Heart left ventricle (tissue), 16 donors: Measurements from ENCODE around the gene SBNO1. TPM values are rescaled to one million over a fixed set of nuclear protein-coding genes. Genes with fewer than 3 reads are reported as not detected.
"Not testable (repeated sequence)": the region's sequence is repeated elsewhere in the genome, so short reads cannot be mapped to it uniquely, and the experiment has no call there.

Experiments used
- ATAC-seq, 4 donors: fragments of 200-7000 bp; cut with Tn5 transposase; one replicate each; pipeline ENCODE4 v1.9.1; 2020 to 2022; ENCODE audit warnings: moderate library complexity in 4 of 4, mild to moderate bottlenecking in 3 of 4, moderate number of reproducible peaks in 1 of 4
- DNase-seq, 5 donors: peaks; one replicate each; pipeline ENCODE4 v3.0.0-alpha.2; 2020
- H3K27ac ChIP-seq, 12 donors: fragments of 200-600 bp; sonication (generic) in 4 of 12; one replicate each; pipeline versions ENCODE4 v1.5.0 to v1.8.0; 2016 to 2022; ENCODE audit warnings: mild to moderate bottlenecking in 2 of 12
- H3K27me3 ChIP-seq, 9 donors: fragments of 200-600 bp; sonication (generic) in 2 of 9; one replicate each; pipeline versions ENCODE4 v1.5.1 to v1.8.0; 2016 to 2022; ENCODE audit warnings: mild to moderate bottlenecking in 3 of 9
- H3K36me3 ChIP-seq, 9 donors: fragments of 200-600 bp; sonication (generic) in 2 of 9; one replicate each; pipeline versions ENCODE4 v1.5.0 to v1.8.0; 2018 to 2022; ENCODE audit warnings: mild to moderate bottlenecking in 2 of 9
- H3K4me1 ChIP-seq, 12 donors: fragments of 200-600 bp; sonication (generic) in 4 of 12; one replicate each; pipeline versions ENCODE4 v1.5.0 to v1.8.0; 2016 to 2022; ENCODE audit warnings: mild to moderate bottlenecking in 3 of 12
- H3K4me3 ChIP-seq, 12 donors: fragments of 200-600 bp; sonication (generic) in 4 of 12; one replicate each; pipeline versions ENCODE4 v1.5.0 to v1.8.0; 2017 to 2022; ENCODE audit warnings: mild to moderate bottlenecking in 9 of 12, moderate library complexity in 4 of 12
- H3K9me3 ChIP-seq, 12 donors: fragments of 200-600 bp; sonication (generic) in 4 of 12; one replicate each; pipeline versions ENCODE4 v1.5.0 to v1.8.0; 2016 to 2022; ENCODE audit warnings: mild to moderate bottlenecking in 1 of 12
- CTCF ChIP-seq, 12 donors: fragments of 200-600 bp; sonication (generic) in 4 of 12; IDR thresholded peaks; one replicate each; pipeline versions ENCODE4 v1.5.0 to v1.8.0; 2018 to 2022; ENCODE audit warnings: antibody characterized with exemption in 12 of 12, mild to moderate bottlenecking in 5 of 12
- POLR2A ChIP-seq, 2 donors: fragments of 450-650 bp; IDR thresholded peaks; one replicate each; pipeline ENCODE4 v1.6.1; 2017; ENCODE audit warnings: antibody characterized with exemption in 2 of 2, mild to moderate bottlenecking in 2 of 2, moderate library complexity in 2 of 2
- WGBS, 4 donors: extraction: QIAGEN DNeasy Blood & Tissue Kit in 2 of 4; methylation state at CpG; one replicate each; pipeline versions ENCODE4 v1.1.5 to v1.1.7; 2013 to 2018; 5-methylcytosine and 5-hydroxymethylcytosine counted together
- intact Hi-C, 10 donors: fragments of 100-400 bp; cut with DNase I; formaldehyde crosslinking; loops; one replicate each; pipeline versions ENCODE4 v1.11.1 to v1.14.2; 2022
- long read RNA-seq, 3 donors: library from polyadenylated mRNA; unstranded; transcript quantifications; one replicate each; pipeline ENCODE4 v2.0.0, GENCODE V29; 2020 to 2021
- polyA plus RNA-seq, 2 donors: library from polyadenylated mRNA; stranded (reverse); fragments of 200-250 nt; gene quantifications; one replicate each; pipeline ENCODE4 v1.2.3, GENCODE V29; 2013
- total RNA-seq, 9 donors: library from RNA; depleted of rRNA in 2 of 9; stranded (reverse); fragments of >200 nt in 2 of 9; fragmentation: NEBNext Ultra II Directional in 3 of 9; extraction: Animal tissue kit (Norgen Biotek cat#: 25700) in 3 of 9; gene quantifications; one replicate each; pipeline versions ENCODE4 v1.1.0 to v1.2.4, GENCODE V29; 2016 to 2023
- donor health status: ischemic (EF 13 %, LVEDD 7.1; RV severe dilation, severe dysfunction).
- donor health status: healthy with polysubstance abuse.
- donor health status: DM: no; HTN: yes; CAD: no.
- donor health status: DM: no; HTN: no; CAD: no.
- donor health status: ischemic (EF 25% LVEDD 6.9; RV normal size, moderate dysfunction).
- donor health status: ischemic (EF 25% LVEDD 5.7; RV mildly dilated, moderate dysfunction).
- donor health status: healthy.
- donor health status: DM: yes; HTN: yes; CAD: no.
- donor health status: ischemic (EF 35%, LVEDD 5.7; RV mildly dilated, moderate dysfunction).
- donor health status: nonischemic (EF 11% LVEDD 7.7; RV severe dilation, severe dysfunction).
- donor health status: DM: yes; HTN: yes; CAD: no.
- donor health status: PGD.
- donor health status: ischemic (EF 29% LVEDD 5.4; RV normal size, mild dysfunction).
- donor health status: nonischemic (EF 23%, LVEDD 6.1; RV moderate dilation, normal function).

SBNO1 gene
- 10 to 100 TPM; 17.2 to 33.8 (median 27.9) TPM for total RNA-seq
- 10 to 100 TPM in 1 of 2 donors, 1 to 10 TPM in 1; 6.3 to 12.3 TPM for polyA plus RNA-seq
- long read RNA-seq, donor 1, partial matches to known transcripts = 37 of 46 reads
- long read RNA-seq, donor 1, other reads (novel, unspliced or antisense) = 9 of 46 reads
- long read RNA-seq, donor 2, full-length matches to known transcripts = 1 of 68 reads
- long read RNA-seq, donor 2, partial matches to known transcripts = 56 of 68 reads
- long read RNA-seq, donor 2, other reads (novel, unspliced or antisense) = 11 of 68 reads
- long read RNA-seq, donor 3, full-length matches to known transcripts = 1 of 57 reads
- long read RNA-seq, donor 3, partial matches to known transcripts = 44 of 57 reads
- long read RNA-seq, donor 3, other reads (novel, unspliced or antisense) = 12 of 57 reads

GRCh38 chr12:123364532-123365024 is at the start of gene SBNO1:
TSS of gene SBNO1 (minus strand) at chr12:123364847. CDS start at chr12:123350441, 14,406 bp downstream.
- intact Hi-C loops = loop anchor here in 6 of 10 donors (1.0 to 5.0 kb wide), 8 partner anchors 18 to 220 kb away; partner anchors contain the start of genes CDK2AP1 (in 2 of the 6), TMED2 (in 2 of the 6) and RILPL1 (in 1 of the 6)
- peaks cover 4 to 38% (median 23%) of the 10 kb centered on the region in 12 donors for H3K4me1 ChIP-seq
- ATAC-seq (peak; percentile 86 to 91 (median 90)), DNase-seq (peak; percentile 92 to 94 (median 93))
- 0 to 1% (median 0%) methylated on average over 18 to 44 of the region's 47 CpGs for WGBS, 4 donors
- H3K27me3 ChIP-seq = no peaks in the 10 kb centered on the region
- no peak for TF ChIP-seq CTCF (IDR thresholded peaks at IDR 0.05)
- TF ChIP-seq POLR2A (IDR thresholded peaks at IDR 0.05) = peak in 1 of 2 donors; percentile 70
- peak within 1 kb of the TSS; percentile 82 to 99 (median 95) for H3K27ac ChIP-seq
- peak within 1 kb of the TSS; percentile 67 to 98 (median 87) for H3K4me3 ChIP-seq
- no peaks in the 10 kb centered on the region for H3K9me3 ChIP-seq
- H3K36me3 ChIP-seq = peaks cover 0 to 4% (median 0%) of the 10 kb centered on the region in 9 donors

GRCh38 chr12:123410041-123410412 is 45.4 kb upstream of the SBNO1 start:
- intact Hi-C loops = no loop called here
- no peak for DNase-seq
- Histone ChIP-seq H3K4me3 (no peak overlapping the region), H3K36me3 (peaks cover 3 to 62% (median 48%) of the 10 kb centered on the region in 9 donors), H3K9me3 (no peaks in the 10 kb centered on the region), H3K27me3 (no peaks in the 10 kb centered on the region), H3K27ac (no peak overlapping the region), H3K4me1 (peaks cover 0 to 11% (median 3%) of the 10 kb centered on the region in 12 donors)
- no peak for TF ChIP-seq CTCF (IDR thresholded peaks at IDR 0.05)
- TF ChIP-seq POLR2A (IDR thresholded peaks at IDR 0.05) = no peak
- 91 to 97% (median 94%) methylated on average over 4 to 5 of the region's 5 CpGs for WGBS, 4 donors
- no peak for ATAC-seq

- H3K9me3 ChIP-seq, H3K27ac ChIP-seq, DNase-seq, intact Hi-C loops, ATAC-seq, H3K27me3 ChIP-seq, H3K4me3 ChIP-seq: not testable (repeated sequence)
- H3K4me1 ChIP-seq = peaks cover 0 to 14% (median 3%) of the 10 kb centered on the region in 12 donors
- peaks cover 4 to 62% (median 49%) of the 10 kb centered on the region in 9 donors for H3K36me3 ChIP-seq
- 89 to 91% (median 91%) methylated on average over 11 of the region's 11 CpGs for WGBS, 4 donors
These were observed 44.8 kb upstream of the SBNO1 start for GRCh38 chr12:123409284-123410040.

- H3K27me3 ChIP-seq, DNase-seq, H3K27ac ChIP-seq, H3K4me3 ChIP-seq, H3K9me3 ChIP-seq, intact Hi-C loops: not testable (repeated sequence)
- H3K4me1 ChIP-seq = peaks cover 0 to 14% (median 3%) of the 10 kb centered on the region in 12 donors
- H3K36me3 ChIP-seq = peaks cover 5 to 71% (median 57%) of the 10 kb centered on the region in 9 donors
- WGBS, 4 donors = 94 to 100% (median 96%) methylated on average over 2 to 7 of the region's 7 CpGs
- ATAC-seq = peak in 1 of 4 donors; percentile 13
These were observed 44.0 kb upstream of the SBNO1 start for GRCh38 chr12:123408619-123409018.

- intact Hi-C loops, DNase-seq, H3K9me3 ChIP-seq, ATAC-seq, H3K4me3 ChIP-seq, H3K27ac ChIP-seq, H3K27me3 ChIP-seq: not testable (repeated sequence)
- Histone ChIP-seq H3K36me3 (peaks cover 5 to 76% (median 64%) of the 10 kb centered on the region in 9 donors), H3K4me1 (peaks cover 0 to 14% (median 3%) of the 10 kb centered on the region in 12 donors)
- 73 to 77% (median 74%) methylated on average over 10 to 15 of the region's 15 CpGs for whole genome bisulfite sequencing, 4 donors
These were observed 43.3 kb upstream of the SBNO1 start for GRCh38 chr12:123407934-123408333.

GRCh38 chr12:123407269-123407668 is 42.6 kb upstream of the SBNO1 start:
- ATAC-seq, intact Hi-C loops, H3K27me3 ChIP-seq, H3K27ac ChIP-seq, H3K9me3 ChIP-seq, DNase-seq, H3K4me3 ChIP-seq: not testable (repeated sequence)
- Histone ChIP-seq H3K4me1 (peaks cover 0 to 14% (median 3%) of the 10 kb centered on the region in 12 donors), H3K36me3 (peaks cover 5 to 78% (median 71%) of the 10 kb centered on the region in 9 donors)
- WGBS, 4 donors = 94 to 96% (median 96%) methylated on average over 14 to 15 of the region's 15 CpGs
